OCI-LY1 (cell line): Measurements from ENCODE around the gene YARS1.
"Not testable (repeated sequence)": the region's sequence is repeated elsewhere in the genome, so short reads cannot be mapped to it uniquely, and the experiment has no call there.

Experiments used
- H2AFZ ChIP-seq: fragments of 200-600 bp; sonication (generic), shearing (Covaris generic); 2 replicates; pipeline ENCODE4 v1.6.0; 2014; ENCODE audit warnings: antibody characterized with exemption, mild to moderate bottlenecking, low read length
- H3F3A ChIP-seq: fragments of 200-600 bp; sonication (generic), shearing (Covaris generic); 2 replicates; pipeline ENCODE4 v1.6.0; 2014; ENCODE audit warnings: mild to moderate bottlenecking, antibody characterized with exemption, low read length, moderate library complexity; ENCODE audit not compliant: insufficient read depth
- H3K27ac ChIP-seq: fragments of 200-600 bp; sonication (generic); 2 replicates; pipeline ENCODE4 v1.5.1; 2014; ENCODE audit warnings: low read length, mixed run types, mild to moderate bottlenecking, low read depth; ENCODE audit not compliant: poor library complexity, severe bottlenecking
- H3K27me3 ChIP-seq: fragments of 200-600 bp; sonication (generic); 2 replicates; pipeline ENCODE4 v1.6.0; 2014; ENCODE audit warnings: antibody characterized with exemption, mild to moderate bottlenecking, low read length, moderate library complexity; ENCODE audit not compliant: insufficient read depth
- H3K36me3 ChIP-seq: fragments of 200-600 bp; sonication (generic); 2 replicates; pipeline ENCODE4 v1.6.1; 2014; ENCODE audit warnings: mild to moderate bottlenecking, antibody characterized with exemption, low read length, moderate library complexity, mixed read lengths; ENCODE audit not compliant: insufficient read depth
- H3K4me1 ChIP-seq: fragments of 200-600 bp; sonication (generic); 2 replicates; pipeline ENCODE4 v1.5.1; 2014; ENCODE audit warnings: mild to moderate bottlenecking, low read length, moderate library complexity; ENCODE audit not compliant: insufficient read depth, severe bottlenecking
- H3K4me2 ChIP-seq: fragments of 200-600 bp; sonication (generic), shearing (Covaris generic); 2 replicates; pipeline ENCODE4 v1.6.1; 2014; ENCODE audit warnings: low read length
- H3K4me3 ChIP-seq: fragments of 200-600 bp; sonication (generic); 2 replicates; pipeline ENCODE4 v1.5.1; 2014; ENCODE audit warnings: low read length, low read depth, mild to moderate bottlenecking, mixed read lengths; ENCODE audit not compliant: poor library complexity, severe bottlenecking
- H3K79me2 ChIP-seq: fragments of 200-600 bp; shearing (Covaris generic); 2 replicates; pipeline ENCODE4 v1.6.1; 2016; ENCODE audit warnings: mixed run types, low read length, mixed read lengths; ENCODE audit not compliant: insufficient read depth
- H3K9ac ChIP-seq: fragments of 200-600 bp; sonication (generic), shearing (Covaris generic); 2 replicates; pipeline ENCODE4 v1.6.1; 2014; ENCODE audit warnings: mild to moderate bottlenecking, low read length, mixed read lengths
- H3K9me2 ChIP-seq: fragments of 200-600 bp; sonication (generic), shearing (Covaris generic); 2 replicates; pipeline ENCODE4 v1.6.1; 2014; ENCODE audit warnings: low read depth, mild to moderate bottlenecking, low read length, mixed read lengths
- H3K9me3 ChIP-seq: fragments of 200-600 bp; shearing (Covaris generic); 2 replicates; pipeline ENCODE4 v1.6.1; 2014; ENCODE audit warnings: low read length, mixed read lengths
- H4K20me1 ChIP-seq: fragments of 200-600 bp; sonication (generic), shearing (Covaris generic); 2 replicates; pipeline ENCODE4 v1.6.0; 2016; ENCODE audit warnings: mild to moderate bottlenecking, low read length; ENCODE audit not compliant: insufficient read depth
- CTCF ChIP-seq: fragments of 200-600 bp; sonication (generic), shearing (Covaris generic); IDR thresholded peaks from 2 replicates; pipeline ENCODE4 v1.5.1; 2017; ENCODE audit warnings: mild to moderate bottlenecking, antibody characterized with exemption, low read length, moderate library complexity, mixed read lengths
- EZH2 ChIP-seq: fragments of 200-600 bp; sonication (generic), shearing (Covaris generic); IDR thresholded peaks from 2 replicates; pipeline ENCODE4 v1.8.0; 2017; ENCODE audit warnings: borderline replicate concordance, mixed run types, mild to moderate bottlenecking, antibody characterized with exemption, low read length, moderate library complexity, mixed read lengths

Gene YARS1

GRCh38 chr1:32791881-32792280 lies 25.3 kb downstream of the YARS1 start:
- TF ChIP-seq EZH2 (no peak), CTCF (no peak)
- peaks cover 74% of the 10 kb centered on the region for H3K36me3 ChIP-seq
- no peak overlapping the region for H2AFZ ChIP-seq
- H3K4me2 ChIP-seq: no peak overlapping the region
- no peaks in the 10 kb centered on the region for H3K79me2 ChIP-seq
- no peaks in the 10 kb centered on the region for H3K9me3 ChIP-seq
- no peaks in the 10 kb centered on the region for H3K27me3 ChIP-seq
- H3K4me1 ChIP-seq: no peaks in the 10 kb centered on the region
- no peak overlapping the region for H3K9ac ChIP-seq
- no peak overlapping the region for H3K4me3 ChIP-seq
- no peaks in the 10 kb centered on the region for H4K20me1 ChIP-seq
- no peaks in the 10 kb centered on the region for H3F3A ChIP-seq
- H3K9me2 ChIP-seq: no peaks in the 10 kb centered on the region
- H3K27ac ChIP-seq: no peak overlapping the region

- not testable (repeated sequence) for H3K4me2 ChIP-seq, H3K27ac ChIP-seq
- H3K36me3 ChIP-seq: peaks cover 77% of the 10 kb centered on the region
These were observed 27.8 kb downstream of the YARS1 start for GRCh38 chr1:32789356-32789755.

GRCh38 chr1:32786856-32787255 lies 30.3 kb downstream of the YARS1 start:
- Histone ChIP-seq H3K27me3 (no peaks in the 10 kb centered on the region), H3K4me3 (no peak overlapping the region), H3K9me3 (no peaks in the 10 kb centered on the region), H3K4me2 (no peak overlapping the region), H3K9me2 (no peaks in the 10 kb centered on the region), H3K79me2 (no peaks in the 10 kb centered on the region), H4K20me1 (no peaks in the 10 kb centered on the region), H2AFZ (no peak overlapping the region), H3K36me3 (peaks cover 83% of the 10 kb centered on the region), H3K27ac (no peak overlapping the region), H3F3A (no peaks in the 10 kb centered on the region), H3K9ac (no peak overlapping the region), H3K4me1 (no peaks in the 10 kb centered on the region)
- no peak for TF ChIP-seq EZH2
- peak; percentile 39; the same call in 1 of the 2 replicates for TF ChIP-seq CTCF

More at GRCh38 chr1:32789356-32789755, 27.8 kb downstream of the YARS1 start:
- H3K9me3 ChIP-seq, H4K20me1 ChIP-seq, H3K4me3 ChIP-seq, H2AFZ ChIP-seq, H3K4me1 ChIP-seq, H3K27me3 ChIP-seq, H3K9ac ChIP-seq, H3K9me2 ChIP-seq, H3F3A ChIP-seq, H3K79me2 ChIP-seq: not testable (repeated sequence)

- Histone ChIP-seq H3K79me2 (no peaks in the 10 kb centered on the region), H3K4me3 (no peak overlapping the region), H3F3A (no peaks in the 10 kb centered on the region), H4K20me1 (no peaks in the 10 kb centered on the region), H2AFZ (no peak overlapping the region), H3K9me3 (no peaks in the 10 kb centered on the region), H3K27me3 (no peaks in the 10 kb centered on the region), H3K4me1 (no peaks in the 10 kb centered on the region), H3K9ac (no peak overlapping the region), H3K36me3 (peaks cover 86% of the 10 kb centered on the region), H3K4me2 (no peak overlapping the region), H3K9me2 (no peaks in the 10 kb centered on the region), H3K27ac (no peak overlapping the region)
- TF ChIP-seq CTCF (no peak), EZH2 (no peak)
These were observed 32.3 kb downstream of the YARS1 start for GRCh38 chr1:32784817-32785216.
